Tibial nerve (tissue), 4 donors: ENCODE data around the gene GBF1. TPM values are rescaled to one million over a fixed set of nuclear protein-coding genes. Genes with fewer than 3 reads are reported as not detected.

ENCODE experiments used
- DNase-seq, 2 donors: peaks; one replicate each; pipeline ENCODE4 v3.0.0-alpha.2; 2019; ENCODE audit warnings: low spot score in 2 of 2
- H3K27ac ChIP-seq, 4 donors: fragments of 200-600 bp; sonication (generic) in 3 of 4; one replicate each; pipeline ENCODE4 v1.5.1; 2017 to 2019; ENCODE audit warnings: mild to moderate bottlenecking in 1 of 4
- H3K27me3 ChIP-seq, 2 donors: fragments of 200-600 bp; sonication (generic) in 1 of 2; one replicate each; pipeline versions ENCODE4 v1.5.1 to v1.6.0; 2017 to 2019
- H3K36me3 ChIP-seq, 3 donors: fragments of 200-600 bp; sonication (generic); one replicate each; pipeline ENCODE4 v1.5.1; 2018 to 2019
- H3K4me1 ChIP-seq, 4 donors: fragments of 200-600 bp; sonication (generic) in 3 of 4; one replicate each; pipeline ENCODE4 v1.5.1; 2017 to 2019
- H3K4me3 ChIP-seq, 4 donors: fragments of 200-600 bp; sonication (generic) in 3 of 4; one replicate each; pipeline ENCODE4 v1.5.1; 2017 to 2019; ENCODE audit warnings: mild to moderate bottlenecking in 1 of 4, moderate library complexity in 1 of 4
- H3K9me3 ChIP-seq, 4 donors: fragments of 200-600 bp; sonication (generic) in 3 of 4; one replicate each; pipeline ENCODE4 v1.5.1; 2017 to 2019
- EP300 ChIP-seq, 2 donors: sonication (generic); formaldehyde crosslinking; IDR thresholded peaks; one replicate each; pipeline ENCODE4 v1.6.1; 2017; ENCODE audit warnings: antibody characterized with exemption in 2 of 2, mild to moderate bottlenecking in 1 of 2
- POLR2A ChIP-seq, 2 donors: fragments of 450-650 bp; IDR thresholded peaks; one replicate each; pipeline ENCODE4 v1.6.1; 2017; ENCODE audit warnings: antibody characterized with exemption in 2 of 2, mild to moderate bottlenecking in 2 of 2, moderate library complexity in 2 of 2
- WGBS, 2 donors: methylation state at CpG; one replicate each; pipeline ENCODE4 v1.1.5; 2018; 5-methylcytosine and 5-hydroxymethylcytosine counted together
- total RNA-seq, 4 donors: library from RNA; depleted of rRNA; stranded (reverse); fragments of >200 nt; gene quantifications; one replicate each; pipeline ENCODE4 v1.1.0, GENCODE V29; 2016
- TF ChIP-seq, protein P1 (sequence below), 5 experiments: fragments of 200-600 bp in 3 of 5; fragments of 450-650 bp in 2 of 5; sonication (generic) in 3 of 5; IDR thresholded peaks; one replicate each; pipeline ENCODE4 v1.5.1; 2016 to 2019; ENCODE audit warnings: antibody characterized with exemption in 5 of 5, mild to moderate bottlenecking in 3 of 5, moderate library complexity in 2 of 5

Gene GBF1
- total RNA-seq, 4 donors from 2014 or later, result 31.0 to 38.0 (median 36.1) TPM

DNA sequence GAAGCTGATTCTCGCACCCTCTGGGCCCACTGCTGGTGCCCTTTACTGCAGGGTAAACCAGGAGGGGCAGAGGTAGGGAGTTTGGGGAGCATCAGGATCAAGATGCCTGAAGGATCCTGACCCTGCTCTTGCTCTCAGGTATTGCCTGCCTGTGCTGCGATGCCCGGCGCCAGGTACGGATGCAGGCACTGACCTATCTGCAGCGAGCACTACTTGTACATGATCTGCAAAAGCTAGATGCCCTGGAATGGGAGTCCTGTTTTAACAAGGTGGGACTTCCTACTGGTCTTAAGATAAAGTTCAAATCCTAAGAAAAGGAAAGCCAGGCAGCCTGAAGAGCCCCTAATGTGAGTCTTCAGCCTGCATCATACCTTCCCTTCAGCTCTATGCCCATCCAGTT, 134.1 kb downstream of the GBF1 start:
- H3K9me3 ChIP-seq, result no peaks in the 10 kb centered on the region
- no peak overlapping the region for H3K27ac ChIP-seq
- H3K4me1 ChIP-seq, result no peaks in the 10 kb centered on the region
- TF ChIP-seq, protein P1, sequence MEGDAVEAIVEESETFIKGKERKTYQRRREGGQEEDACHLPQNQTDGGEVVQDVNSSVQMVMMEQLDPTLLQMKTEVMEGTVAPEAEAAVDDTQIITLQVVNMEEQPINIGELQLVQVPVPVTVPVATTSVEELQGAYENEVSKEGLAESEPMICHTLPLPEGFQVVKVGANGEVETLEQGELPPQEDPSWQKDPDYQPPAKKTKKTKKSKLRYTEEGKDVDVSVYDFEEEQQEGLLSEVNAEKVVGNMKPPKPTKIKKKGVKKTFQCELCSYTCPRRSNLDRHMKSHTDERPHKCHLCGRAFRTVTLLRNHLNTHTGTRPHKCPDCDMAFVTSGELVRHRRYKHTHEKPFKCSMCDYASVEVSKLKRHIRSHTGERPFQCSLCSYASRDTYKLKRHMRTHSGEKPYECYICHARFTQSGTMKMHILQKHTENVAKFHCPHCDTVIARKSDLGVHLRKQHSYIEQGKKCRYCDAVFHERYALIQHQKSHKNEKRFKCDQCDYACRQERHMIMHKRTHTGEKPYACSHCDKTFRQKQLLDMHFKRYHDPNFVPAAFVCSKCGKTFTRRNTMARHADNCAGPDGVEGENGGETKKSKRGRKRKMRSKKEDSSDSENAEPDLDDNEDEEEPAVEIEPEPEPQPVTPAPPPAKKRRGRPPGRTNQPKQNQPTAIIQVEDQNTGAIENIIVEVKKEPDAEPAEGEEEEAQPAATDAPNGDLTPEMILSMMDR (IDR thresholded peaks at IDR 0.05), result no peak
- no peak for TF ChIP-seq POLR2A (IDR thresholded peaks at IDR 0.05)
- TF ChIP-seq EP300 (IDR thresholded peaks at IDR 0.05), result no peak
- H3K4me3 ChIP-seq, result no peak overlapping the region
- DNase-seq, result no peak
- 94 to 95% methylated on average over 6 of the region's 6 CpGs for WGBS, 2 donors
- H3K27me3 ChIP-seq, result no peaks in the 10 kb centered on the region
- peaks cover 0 to 93% (median 44%) of the 10 kb centered on the region in 3 donors for H3K36me3 ChIP-seq

DNA sequence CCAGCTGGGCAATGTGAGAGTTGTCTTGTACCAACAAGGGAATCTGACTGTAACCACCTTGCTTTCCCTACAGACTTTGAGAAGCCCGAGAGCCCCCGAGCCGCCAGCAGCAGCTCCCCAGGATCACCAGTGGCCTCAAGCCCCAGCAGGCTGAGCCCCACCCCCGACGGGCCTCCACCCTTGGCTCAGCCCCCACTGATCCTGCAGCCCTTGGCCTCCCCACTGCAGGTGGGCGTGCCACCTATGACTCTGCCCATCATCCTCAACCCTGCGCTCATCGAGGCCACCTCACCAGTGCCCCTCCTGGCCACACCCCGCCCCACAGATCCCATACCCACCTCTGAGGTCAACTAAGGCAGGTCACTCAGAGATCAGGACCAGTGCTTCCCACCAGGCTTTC, 136.7 kb downstream of the GBF1 start:
- 89 to 90% methylated on average over 7 to 9 of the region's 9 CpGs for WGBS, 2 donors
- Histone ChIP-seq H3K9me3 (no peaks in the 10 kb centered on the region), H3K36me3 (peaks cover 0 to 67% (median 25%) of the 10 kb centered on the region in 3 donors), H3K27ac (no peak overlapping the region), H3K4me1 (peaks cover 0 to 10% (median 3%) of the 10 kb centered on the region in 4 donors), H3K4me3 (no peak overlapping the region), H3K27me3 (no peaks in the 10 kb centered on the region)
- TF ChIP-seq, protein P1 (IDR thresholded peaks at IDR 0.05), result no peak
- TF ChIP-seq POLR2A (IDR thresholded peaks at IDR 0.05), result no peak
- no peak for TF ChIP-seq EP300 (IDR thresholded peaks at IDR 0.05)
- DNase-seq, result no peak

DNA sequence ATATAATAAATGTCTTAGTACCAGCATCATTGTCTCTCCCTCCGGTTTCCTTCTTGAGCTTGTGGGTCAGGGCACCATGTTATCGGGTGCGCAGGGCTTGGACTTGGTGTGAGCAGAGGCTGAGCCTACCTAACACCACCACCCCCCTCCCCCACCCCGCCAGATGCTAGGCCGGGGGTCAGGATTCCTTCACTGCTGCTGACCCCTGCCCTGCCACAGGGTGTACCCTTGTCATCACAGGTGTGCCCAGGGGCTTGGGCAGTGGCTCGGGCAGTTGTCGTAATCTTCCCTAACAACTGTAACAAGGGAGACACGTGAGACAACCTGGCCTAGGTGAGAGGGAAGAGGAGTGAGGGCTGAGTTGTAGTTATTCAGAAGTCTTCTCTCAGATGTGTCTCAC, 137.5 kb downstream of the GBF1 start:
- no peak for DNase-seq
- no peaks in the 10 kb centered on the region for H3K9me3 ChIP-seq
- TF ChIP-seq EP300 (IDR thresholded peaks at IDR 0.05) (no peak), POLR2A (IDR thresholded peaks at IDR 0.05) (no peak)
- TF ChIP-seq, protein P1 (IDR thresholded peaks at IDR 0.05), result no peak
- no peaks in the 10 kb centered on the region for H3K27me3 ChIP-seq
- peaks cover 0 to 10% (median 3%) of the 10 kb centered on the region in 4 donors for H3K4me1 ChIP-seq
- WGBS, 2 donors, result 91 to 92% methylated on average over 6 to 8 of the region's 8 CpGs
- H3K36me3 ChIP-seq, result peaks cover 0 to 58% (median 19%) of the 10 kb centered on the region in 3 donors
- H3K27ac ChIP-seq, result no peak overlapping the region
- H3K4me3 ChIP-seq, result no peak overlapping the region

DNA sequence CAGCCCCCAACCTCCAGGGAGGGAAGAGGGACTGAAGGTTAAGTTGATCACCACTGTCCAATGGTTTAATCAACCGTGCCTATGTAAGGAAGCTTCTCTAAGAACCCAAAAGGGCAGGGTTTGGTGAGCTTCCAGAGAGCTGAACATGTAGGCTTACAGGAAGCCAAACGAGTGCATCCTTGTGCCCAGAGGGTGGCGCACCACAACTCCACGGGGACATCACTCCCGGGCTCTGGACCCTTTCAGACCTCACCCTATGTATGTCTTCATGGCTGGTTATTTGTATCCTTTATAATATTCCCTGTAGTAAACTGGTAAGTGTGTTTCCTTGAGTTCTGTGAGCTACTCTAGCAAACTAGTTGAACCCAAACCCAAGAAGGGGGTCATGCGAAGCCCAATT, 138.7 kb downstream of the GBF1 start:
- H3K36me3 ChIP-seq, result peaks cover 0 to 47% (median 16%) of the 10 kb centered on the region in 3 donors
- 44 to 45% methylated on average over 6 of the region's 6 CpGs for WGBS, 2 donors
- no peak overlapping the region for H3K27ac ChIP-seq
- TF ChIP-seq, protein P1 (IDR thresholded peaks at IDR 0.05), result no peak
- TF ChIP-seq EP300 (IDR thresholded peaks at IDR 0.05) (no peak), POLR2A (IDR thresholded peaks at IDR 0.05) (no peak)
- no peaks in the 10 kb centered on the region for H3K27me3 ChIP-seq
- peaks cover 0 to 10% (median 3%) of the 10 kb centered on the region in 4 donors for H3K4me1 ChIP-seq
- DNase-seq, result no peak
- H3K9me3 ChIP-seq, result no peaks in the 10 kb centered on the region
- H3K4me3 ChIP-seq, result no peak overlapping the region

DNA sequence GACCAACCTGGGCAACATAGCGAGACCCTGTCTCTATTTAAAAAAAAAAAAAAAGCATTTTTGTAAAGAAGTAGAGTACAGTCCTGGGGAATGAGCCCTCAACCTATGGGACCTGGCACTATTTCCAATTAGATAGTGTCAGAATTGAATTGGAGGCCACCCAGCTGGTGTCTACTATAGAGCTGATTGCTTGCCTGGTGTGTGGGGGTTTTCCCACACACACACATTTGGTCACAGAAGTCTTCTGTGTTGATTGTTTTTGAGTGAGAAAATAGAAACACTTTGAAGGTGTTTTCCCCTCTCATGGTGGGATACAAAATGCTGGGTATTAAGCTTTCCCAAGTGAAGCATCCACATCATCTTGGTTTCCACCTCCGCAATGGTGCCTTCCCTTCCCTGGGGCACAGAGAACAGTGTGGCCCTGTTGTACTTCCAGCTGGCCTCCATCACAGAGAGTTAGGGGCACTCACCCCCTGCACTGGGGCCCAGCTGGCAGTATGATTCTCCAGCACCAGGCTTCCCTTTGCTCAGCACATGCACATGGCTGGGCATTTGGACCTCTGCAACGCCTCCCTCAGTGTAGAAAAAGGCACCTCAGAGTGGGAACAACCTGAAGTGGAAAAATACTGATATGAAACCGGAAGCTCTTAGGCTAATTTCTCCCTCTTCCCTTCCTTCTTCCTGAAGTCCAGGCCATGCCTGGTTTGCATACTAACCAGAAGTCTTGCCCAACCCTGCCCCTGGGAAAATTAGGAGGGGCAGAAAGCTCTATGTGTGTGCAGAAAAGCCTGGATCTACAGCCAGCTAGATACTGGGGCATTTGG, 139.5 kb downstream of the GBF1 start:
- Histone ChIP-seq H3K36me3 (peaks cover 0 to 39% (median 8%) of the 10 kb centered on the region in 3 donors), H3K27ac (no peak overlapping the region)

More for the DNA sequence above, 139.5 kb downstream of the GBF1 start:
- 77 to 81% methylated on average over 4 of the region's 4 CpGs for WGBS, 2 donors
- Histone ChIP-seq H3K27me3 (no peaks in the 10 kb centered on the region), H3K4me3 (no peak overlapping the region), H3K4me1 (peaks cover 0 to 10% (median 3%) of the 10 kb centered on the region in 4 donors), H3K9me3 (no peaks in the 10 kb centered on the region)
- TF ChIP-seq POLR2A (IDR thresholded peaks at IDR 0.05) (no peak), EP300 (IDR thresholded peaks at IDR 0.05) (no peak)
- TF ChIP-seq, protein P1 (IDR thresholded peaks at IDR 0.05), result no peak
- peak in 1 of 2 donors; percentile 33 for DNase-seq
